Stimulated activated CD4-positive, alpha-beta T cell treated with anti-CD3 and anti-CD28 coated beads, Interleukin-15, amount 100 ng/mL, for 48 hours (primary cell): Measurements from ENCODE around the gene RLN1.
"Not testable (repeated sequence)": the region's sequence is repeated elsewhere in the genome, so short reads cannot be mapped to it uniquely, and the experiment has no call there.

ENCODE experiments used
- DNase-seq, 2 donors: peaks; one replicate each; pipeline ENCODE4 v3.0.0-alpha.2; 2020; ENCODE audit warnings: low read depth in 2 of 2

RLN1 gene

GRCh38 chr9:5338992-5339981, at the start of gene RLN1:
Gene RLN1 (minus strand): TSS chr9:5339876. CDS start chr9:5339746, 130 bp downstream.
- DNase-seq, result not testable (repeated sequence)

- peak in 1 of 2 donors; percentile 16 for DNase-seq
Observed at GRCh38 chr9:5389109-5389732, 49.5 kb upstream of the RLN1 start.

- DNase-seq, result no peak
Observed at GRCh38 chr9:5388026-5388819, 48.5 kb upstream of the RLN1 start.

GRCh38 chr9:5384436-5384835, 44.8 kb upstream of the RLN1 start:
- no peak for DNase-seq

GRCh38 chr9:5382479-5382878, 42.8 kb upstream of the RLN1 start:
- no peak for DNase-seq

GRCh38 chr9:5375790-5376477, 36.3 kb upstream of the RLN1 start:
- DNase-seq, result no peak

GRCh38 chr9:5375091-5375490, 35.4 kb upstream of the RLN1 start:
- no peak for DNase-seq

GRCh38 chr9:5364294-5365024, 24.8 kb upstream of the RLN1 start:
- DNase-seq, result no peak

GRCh38 chr9:5361326-5362010, 21.8 kb upstream of the RLN1 start:
- no peak for DNase-seq

- DNase-seq, result no peak
Observed at GRCh38 chr9:5360341-5360740, 20.7 kb upstream of the RLN1 start.

GRCh38 chr9:5357431-5358105, 17.9 kb upstream of the RLN1 start:
- no peak for DNase-seq

- no peak for DNase-seq
Observed at GRCh38 chr9:5355817-5356216, 16.1 kb upstream of the RLN1 start.

- DNase-seq, result no peak
Observed at GRCh38 chr9:5355226-5355625, 15.6 kb upstream of the RLN1 start.

GRCh38 chr9:5354184-5354583, 14.5 kb upstream of the RLN1 start:
- DNase-seq, result no peak

- no peak for DNase-seq
Observed at GRCh38 chr9:5352637-5353248, 13.1 kb upstream of the RLN1 start.

GRCh38 chr9:5336688-5337087, 3.0 kb downstream of the RLN1 start:
- no peak for DNase-seq

- not testable (repeated sequence) for DNase-seq
Observed at GRCh38 chr9:5331276-5331675, 8.4 kb downstream of the RLN1 start.

- no peak for DNase-seq
Observed at GRCh38 chr9:5326893-5327548, 12.7 kb downstream of the RLN1 start.

GRCh38 chr9:5326187-5326586, 13.5 kb downstream of the RLN1 start:
- no peak for DNase-seq
